Omental fat pad (tissue), 4 donors: ENCODE data around the gene TTLL5. TPM values are rescaled to one million over a fixed set of nuclear protein-coding genes. Genes with fewer than 3 reads are reported as not detected.
"Not testable (repeated sequence)": the region's sequence is repeated elsewhere in the genome, so short reads cannot be mapped to it uniquely, and the experiment has no call there.

ENCODE experiments used
- ATAC-seq: fragments of 150-250 bp; one replicate; pipeline ENCODE4 v1.9.1; 2016; ENCODE audit warnings: mild to moderate bottlenecking, moderate library complexity; ENCODE audit not compliant: low FRiP score
- DNase-seq: peaks from one replicate; pipeline ENCODE4 v3.0.0-alpha.2; 2019; ENCODE audit warnings: low spot score
- total RNA-seq, 4 donors: library from RNA; depleted of rRNA; stranded (reverse); fragments of >200 nt; gene quantifications; one replicate each; pipeline ENCODE4 v1.1.0, GENCODE V29; 2016
- TF ChIP-seq, protein P1 (sequence below), 3 donors: fragments of 450-650 bp; IDR thresholded peaks; one replicate each; pipeline ENCODE4 v1.5.1; 2016 to 2017; ENCODE audit warnings: antibody characterized with exemption in 3 of 3, mild to moderate bottlenecking in 3 of 3, moderate library complexity in 2 of 3

TTLL5 gene
- total RNA-seq, 4 donors from 2014 or later = 17.3 to 28.2 (median 22.2) TPM

DNA sequence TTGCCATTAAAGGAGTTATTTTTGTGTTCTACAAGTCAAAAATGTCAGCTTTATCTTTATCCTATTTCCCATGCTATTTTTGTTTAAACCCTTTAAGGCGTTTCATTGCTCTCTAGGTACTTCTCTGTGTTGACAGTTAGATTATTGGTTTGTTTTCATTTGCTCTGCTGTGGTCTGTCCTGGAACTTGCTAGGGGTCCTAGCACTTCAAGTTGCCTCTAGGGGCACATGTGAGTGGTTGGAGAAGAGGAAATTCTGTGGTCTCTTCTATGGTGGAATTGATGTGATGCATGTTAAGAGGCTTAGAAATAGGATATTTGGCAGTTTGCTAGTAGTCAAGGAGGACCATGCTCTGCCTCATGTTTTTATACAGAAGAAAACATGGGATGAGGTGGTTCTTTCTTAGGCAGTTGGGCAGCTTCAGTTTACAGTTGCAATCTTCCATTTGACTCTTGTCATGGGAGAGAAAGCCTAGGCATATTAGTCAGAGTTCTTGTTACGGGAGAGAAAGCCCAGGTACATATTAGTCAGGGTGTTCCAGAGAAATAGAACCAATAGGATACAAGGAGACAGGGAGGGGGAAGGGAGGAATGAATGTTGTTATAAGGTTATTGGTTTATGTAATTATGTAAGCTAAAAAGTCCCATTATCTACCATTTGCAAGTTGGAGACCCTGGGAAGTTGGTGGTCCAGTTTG, 14.4 kb downstream of the TTLL5 start:
- TF ChIP-seq, protein P1, sequence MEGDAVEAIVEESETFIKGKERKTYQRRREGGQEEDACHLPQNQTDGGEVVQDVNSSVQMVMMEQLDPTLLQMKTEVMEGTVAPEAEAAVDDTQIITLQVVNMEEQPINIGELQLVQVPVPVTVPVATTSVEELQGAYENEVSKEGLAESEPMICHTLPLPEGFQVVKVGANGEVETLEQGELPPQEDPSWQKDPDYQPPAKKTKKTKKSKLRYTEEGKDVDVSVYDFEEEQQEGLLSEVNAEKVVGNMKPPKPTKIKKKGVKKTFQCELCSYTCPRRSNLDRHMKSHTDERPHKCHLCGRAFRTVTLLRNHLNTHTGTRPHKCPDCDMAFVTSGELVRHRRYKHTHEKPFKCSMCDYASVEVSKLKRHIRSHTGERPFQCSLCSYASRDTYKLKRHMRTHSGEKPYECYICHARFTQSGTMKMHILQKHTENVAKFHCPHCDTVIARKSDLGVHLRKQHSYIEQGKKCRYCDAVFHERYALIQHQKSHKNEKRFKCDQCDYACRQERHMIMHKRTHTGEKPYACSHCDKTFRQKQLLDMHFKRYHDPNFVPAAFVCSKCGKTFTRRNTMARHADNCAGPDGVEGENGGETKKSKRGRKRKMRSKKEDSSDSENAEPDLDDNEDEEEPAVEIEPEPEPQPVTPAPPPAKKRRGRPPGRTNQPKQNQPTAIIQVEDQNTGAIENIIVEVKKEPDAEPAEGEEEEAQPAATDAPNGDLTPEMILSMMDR (IDR thresholded peaks at IDR 0.05) = no peak
- ATAC-seq (no peak), DNase-seq (no peak)

DNA sequence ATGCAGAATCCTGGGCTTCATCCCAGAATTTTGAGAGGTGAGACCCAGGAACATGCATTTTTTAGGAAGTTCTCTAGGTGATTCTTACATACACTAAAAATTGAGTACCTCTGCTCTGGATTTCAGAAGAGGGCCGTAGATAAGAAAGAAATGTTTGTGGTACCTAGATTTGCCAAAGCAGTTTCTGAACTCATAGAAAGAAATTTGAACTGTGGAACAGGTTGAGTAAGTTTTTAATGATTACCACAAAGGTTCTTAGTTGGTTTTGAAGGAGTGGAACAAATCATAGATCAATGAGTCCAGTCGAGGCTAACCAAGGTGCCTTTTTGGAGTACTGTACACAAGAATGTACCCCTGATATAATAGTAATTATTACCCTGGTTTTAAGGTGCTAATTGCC, 24.9 kb downstream of the TTLL5 start:
- no peak for DNase-seq
- ATAC-seq = no peak
- TF ChIP-seq, protein P1 (IDR thresholded peaks at IDR 0.05) = no peak

DNA sequence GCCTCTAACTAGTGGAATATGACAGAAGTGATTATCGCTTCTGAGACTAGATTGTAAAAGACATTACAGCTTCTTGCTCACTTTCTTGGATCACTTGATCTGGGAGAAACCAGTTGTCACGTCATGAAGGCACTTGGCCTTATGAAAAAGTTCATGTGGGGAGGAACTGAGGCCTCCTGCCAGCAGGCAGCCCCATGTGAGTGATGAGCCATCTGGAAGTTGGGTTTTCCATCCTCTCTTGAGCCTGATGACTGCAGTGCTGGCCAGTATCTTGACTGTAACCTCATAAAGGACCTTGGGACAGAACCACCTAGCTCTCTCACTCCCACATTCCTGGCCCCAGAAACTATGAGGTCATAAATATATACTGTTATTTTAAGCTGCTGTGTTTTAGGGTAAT, 28.0 kb downstream of the TTLL5 start:
- TF ChIP-seq, protein P1 (IDR thresholded peaks at IDR 0.05) = no peak
- ATAC-seq = no peak
- no peak for DNase-seq

DNA sequence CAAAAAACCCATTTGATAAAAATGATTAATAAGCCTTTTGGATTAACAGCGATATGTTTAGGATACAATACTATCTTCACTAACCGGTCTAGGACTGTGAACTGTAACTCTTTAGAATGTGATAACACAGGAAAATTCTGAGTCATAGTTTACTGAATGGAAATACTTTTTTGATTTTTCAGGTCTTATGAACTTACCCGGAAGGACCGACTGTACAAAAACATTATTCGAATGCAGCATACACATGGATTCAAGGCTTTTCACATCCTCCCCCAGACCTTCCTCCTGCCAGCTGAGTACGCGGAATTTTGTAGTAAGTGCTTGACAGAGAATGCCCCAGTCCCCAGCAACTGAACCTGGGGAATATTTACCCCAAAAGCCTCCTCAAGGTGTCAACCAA, 29.0 kb downstream of the TTLL5 start:
- TF ChIP-seq, protein P1 (IDR thresholded peaks at IDR 0.05) = no peak
- DNase-seq (no peak), ATAC-seq (no peak)

DNA sequence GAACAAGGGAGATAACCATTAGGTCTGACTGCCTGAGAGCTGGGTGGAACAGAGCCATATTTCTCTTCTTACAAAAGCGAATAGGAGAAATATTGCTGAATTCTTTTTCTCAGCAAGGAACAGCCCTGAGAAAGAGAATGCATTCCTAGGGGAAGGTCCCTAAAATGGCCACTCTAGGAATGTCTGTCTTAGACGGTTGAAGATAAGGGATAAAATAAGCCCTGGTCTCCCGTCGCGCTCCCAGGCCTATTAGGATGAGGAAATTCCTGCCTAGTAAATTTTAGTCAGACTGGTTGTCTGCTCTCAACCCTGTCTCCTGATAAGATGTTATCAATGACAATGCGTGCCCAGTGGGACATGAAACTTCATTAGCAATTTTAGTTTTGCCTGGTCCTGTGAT, 34.0 kb downstream of the TTLL5 start:
- ATAC-seq, DNase-seq: not testable (repeated sequence)

DNA sequence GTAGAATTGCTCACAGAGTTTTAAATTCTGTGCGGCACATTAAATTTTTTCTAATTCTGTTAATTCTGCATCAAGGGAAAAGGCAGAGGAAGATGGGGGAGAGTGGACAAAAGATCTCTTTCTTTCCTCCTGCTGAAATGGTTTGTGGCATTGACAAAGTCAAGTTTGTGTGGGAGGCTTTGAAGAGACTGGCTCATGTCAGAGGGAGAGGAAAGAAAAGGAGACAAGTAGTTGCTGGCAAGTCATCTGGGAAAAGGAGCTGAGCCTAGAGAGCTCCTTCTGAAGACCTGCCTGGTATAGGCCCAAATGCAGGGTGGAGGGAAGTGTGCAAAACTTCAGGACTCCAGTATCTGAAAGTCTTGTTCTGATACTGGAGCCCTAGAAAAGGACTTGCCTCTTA, 36.3 kb downstream of the TTLL5 start:
- TF ChIP-seq, protein P1 (IDR thresholded peaks at IDR 0.05) = no peak
- ATAC-seq = no peak
- no peak for DNase-seq

DNA sequence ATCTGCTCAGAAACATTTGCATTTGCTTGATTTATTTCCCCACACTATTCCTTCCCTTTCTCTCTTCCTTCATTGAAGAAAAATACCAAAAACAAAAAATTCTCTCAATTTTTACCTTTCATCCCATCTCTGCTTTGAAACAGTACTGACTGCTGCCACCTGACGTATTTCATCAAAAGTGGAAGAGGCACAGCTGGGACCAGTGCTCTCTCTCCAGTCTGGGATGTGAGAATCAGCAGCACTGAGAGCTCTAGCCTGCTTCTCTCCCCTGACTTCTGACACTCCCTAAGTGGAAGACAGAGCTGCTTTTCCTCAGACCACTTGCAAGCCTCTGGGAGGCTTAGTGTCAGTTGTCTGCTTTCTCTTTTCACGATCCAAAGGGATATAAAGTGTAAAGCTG, 36.9 kb downstream of the TTLL5 start:
- no peak for DNase-seq
- TF ChIP-seq, protein P1 (IDR thresholded peaks at IDR 0.05) = no peak
- no peak for ATAC-seq
